Mesothelial cell of epicardium (in vitro differentiated cells): ENCODE measurements around the gene PTK6. TPM values are rescaled to one million over a fixed set of nuclear protein-coding genes. Genes with fewer than 3 reads are reported as not detected.

ENCODE experiments used
- DNase-seq, 2 experiments: peaks; one replicate each; pipeline ENCODE4 v3.0.0; 2021; ENCODE audit warnings: low spot score in 2 of 2; ENCODE audit not compliant: unreplicated experiment in 2 of 2
- H3K27ac Mint-ChIP-seq: 2 replicates; pipeline ENCODE4 v1.8.0; 2021; ENCODE audit warnings: mixed read lengths
- H3K27me3 Mint-ChIP-seq: 2 replicates; pipeline ENCODE4 v1.8.0; 2021; ENCODE audit warnings: low read depth, mixed read lengths
- H3K36me3 Mint-ChIP-seq: 2 replicates; pipeline ENCODE4 v1.8.0; 2021; ENCODE audit warnings: mixed read lengths
- H3K4me1 Mint-ChIP-seq: 2 replicates; pipeline ENCODE4 v1.8.0; 2021; ENCODE audit warnings: mixed read lengths
- H3K4me3 Mint-ChIP-seq: 2 replicates; pipeline ENCODE4 v1.8.0; 2021; ENCODE audit warnings: mild to moderate bottlenecking, moderate library complexity, mixed read lengths
- H3K9me3 Mint-ChIP-seq: 2 replicates; pipeline ENCODE4 v1.8.0; 2021; ENCODE audit warnings: mixed read lengths
- CTCF ChIP-seq: fragments of 200-600 bp; sonication (generic); IDR thresholded peaks from one replicate; pipeline ENCODE4 v1.5.0; 2021; ENCODE audit warnings: antibody characterized with exemption; ENCODE audit not compliant: unreplicated experiment
- total RNA-seq: library from RNA; stranded (reverse); gene quantifications from 3 replicates; pipeline ENCODE4 v1.2.1, GENCODE V29; 2021

Gene PTK6
- total RNA-seq, 1 donor from 2014 or later: 0.11 TPM

- H3K9me3 Mint-ChIP-seq: no peaks in the 10 kb centered on the region
- H3K27ac Mint-ChIP-seq: no peak overlapping the region
Measured at GRCh38 chr20:63551068-63551467, 13.9 kb upstream of the PTK6 start.

GRCh38 chr20:63549679-63550282, 12.6 kb upstream of the PTK6 start:
- Mint-ChIP-seq H3K4me1 (no peaks in the 10 kb centered on the region), H3K4me3 (no peak overlapping the region), H3K27ac (no peak overlapping the region), H3K36me3 (no peaks in the 10 kb centered on the region), H3K27me3 (peaks cover 15% of the 10 kb centered on the region), H3K9me3 (no peaks in the 10 kb centered on the region)
- TF ChIP-seq CTCF: no peak
- DNase-seq: no peak

More at GRCh38 chr20:63551068-63551467, 13.9 kb upstream of the PTK6 start:
- Mint-ChIP-seq H3K36me3 (no peaks in the 10 kb centered on the region), H3K4me1 (no peaks in the 10 kb centered on the region), H3K4me3 (no peak overlapping the region), H3K27me3 (peaks cover 13% of the 10 kb centered on the region)
- TF ChIP-seq CTCF: no peak
- no peak for DNase-seq

- no peaks in the 10 kb centered on the region for H3K4me1 Mint-ChIP-seq
- no peak for DNase-seq
- H3K27ac Mint-ChIP-seq: no peak overlapping the region
- H3K9me3 Mint-ChIP-seq: no peaks in the 10 kb centered on the region
- TF ChIP-seq CTCF: no peak
- no peaks in the 10 kb centered on the region for H3K36me3 Mint-ChIP-seq
- H3K27me3 Mint-ChIP-seq: peaks cover 15% of the 10 kb centered on the region
- no peak overlapping the region for H3K4me3 Mint-ChIP-seq
Measured at GRCh38 chr20:63549019-63549418, 11.8 kb upstream of the PTK6 start.

- H3K4me3 Mint-ChIP-seq: no peak overlapping the region
- no peaks in the 10 kb centered on the region for H3K36me3 Mint-ChIP-seq
- TF ChIP-seq CTCF: no peak
- no peak overlapping the region for H3K27ac Mint-ChIP-seq
- H3K27me3 Mint-ChIP-seq: peaks cover 15% of the 10 kb centered on the region
- no peaks in the 10 kb centered on the region for H3K9me3 Mint-ChIP-seq
- no peak for DNase-seq
- no peaks in the 10 kb centered on the region for H3K4me1 Mint-ChIP-seq
Measured at GRCh38 chr20:63548542-63548941, 11.4 kb upstream of the PTK6 start.

- Mint-ChIP-seq H3K4me3 (no peak within 1 kb of the TSS), H3K4me1 (no peaks in the 10 kb centered on the region), H3K27me3 (peaks cover 15% of the 10 kb centered on the region), H3K36me3 (no peaks in the 10 kb centered on the region), H3K27ac (no peak within 1 kb of the TSS), H3K9me3 (no peaks in the 10 kb centered on the region)
- TF ChIP-seq CTCF: no peak
- no peak for DNase-seq
Measured at GRCh38 chr20:63547725-63548480, 10.7 kb upstream of the PTK6 start, which contains the start of gene SRMS. SRMS (minus strand) TSS chr20:63547749; CDS start chr20:63547463, 286 bp downstream.
